Keratinocyte (primary cell): ENCODE data around the gene PRIMA1.

Experiments used
- CTCF ChIP-seq, 3 experiments: IDR thresholded peaks in 1 of 3; conservative IDR thresholded peaks in 1 of 3; optimal IDR thresholded peaks in 1 of 3; 2 replicates in 2 of 3; 3 replicates in 1 of 3; pipeline versions ENCODE3 to v1.5.1; 2011; ENCODE audit warnings: low read length in 3 of 3, mild to moderate bottlenecking in 3 of 3, moderate library complexity in 2 of 3, control low read depth in 1 of 3, inconsistent platforms in 1 of 3; ENCODE audit not compliant: insufficient read depth in 2 of 3; ENCODE audit errors: extremely low read depth in 1 of 3
- EZH2 ChIP-seq: IDR thresholded peaks from one replicate; pipeline ENCODE4 v1.6.1; 2012; ENCODE audit warnings: inconsistent platforms, mild to moderate bottlenecking, low read length, moderate library complexity

DNA sequence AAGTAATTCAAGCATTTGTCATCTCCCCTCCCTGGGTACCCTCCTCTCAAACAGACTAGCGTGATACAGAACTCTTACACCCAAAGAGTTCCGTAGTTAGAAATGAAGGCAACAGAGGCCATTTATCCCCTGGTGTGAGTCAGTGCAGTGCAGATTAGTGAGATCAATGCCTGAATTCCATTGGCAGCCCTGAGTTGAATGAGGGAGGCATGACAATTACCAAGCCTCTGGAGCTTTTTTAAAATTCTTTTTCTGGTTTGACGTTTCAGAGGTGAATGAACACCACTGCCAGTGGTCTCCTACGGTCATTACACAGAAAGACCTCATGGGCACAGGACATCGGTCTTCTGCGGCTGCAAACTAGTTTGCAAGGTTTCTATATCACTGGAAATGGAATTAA is 94.4 kb downstream of the PRIMA1 start:
- no peak for TF ChIP-seq CTCF (optimal IDR thresholded peaks at IDR 0.05 in 1 of 3, IDR thresholded peaks at IDR 0.05 in 1 of 3, conservative IDR thresholded peaks at IDR 0.05 in 1 of 3; ENCODE audit: extremely low read depth in 1 of 3, insufficient read depth in 2 of 3, low read length in 3 of 3)
- no peak for TF ChIP-seq EZH2
